ENCODE results near the gene COL16A1. TPM values are rescaled to one million over a fixed set of nuclear protein-coding genes. Genes with fewer than 3 reads are reported as not detected.

The COL16A1 gene
- total and polyA plus RNA-seq, 5 donors from 2014 or later: not detected

DNA sequence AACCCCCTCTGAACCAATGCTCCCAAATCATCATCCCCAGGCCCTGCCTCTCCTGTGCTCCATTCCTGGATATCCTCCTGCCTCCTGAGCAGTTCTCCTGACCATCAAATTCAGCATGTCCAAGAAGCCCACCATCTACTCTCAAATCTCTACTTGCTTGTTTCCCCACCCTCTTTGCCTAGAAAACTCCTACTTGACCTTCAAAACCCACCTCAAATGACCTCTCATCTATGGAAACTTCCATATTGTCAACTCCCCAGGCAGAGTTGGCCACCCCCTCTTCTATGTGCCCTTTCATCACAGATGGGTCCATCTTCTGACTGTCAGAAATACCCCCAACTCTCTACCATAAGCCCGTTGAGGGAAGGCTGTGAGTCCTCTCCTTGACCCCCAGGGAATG is 43.5 kb upstream of the COL16A1 start:
- peak overlapping the region in 1 of 3 donors; percentile 37 for H3K27ac Mint-ChIP-seq

DNA sequence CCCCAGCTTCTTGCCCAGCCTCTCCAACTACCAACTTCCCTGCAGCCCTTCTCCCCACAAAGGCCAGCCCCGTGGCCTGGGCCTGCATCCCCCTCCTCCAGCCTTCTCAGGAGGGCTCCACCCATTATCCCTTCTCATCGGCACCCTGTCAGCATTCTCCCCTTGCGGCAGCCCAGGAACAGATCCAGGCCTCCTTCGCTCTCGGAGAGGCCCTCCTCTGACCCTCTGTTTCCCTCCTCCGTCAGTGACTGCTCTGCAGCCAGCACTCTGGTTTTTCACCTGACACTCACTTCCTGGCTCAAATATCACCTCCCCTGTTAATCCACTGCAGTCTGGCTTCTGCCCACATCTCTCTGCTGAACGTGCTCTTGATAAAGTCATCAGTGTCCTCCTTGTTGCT is 42.9 kb upstream of the COL16A1 start:
- no peak for ATAC-seq (ENCODE audit: low read depth in 2 of 2)

More for the DNA sequence above, 43.5 kb upstream of the COL16A1 start:
- Mint-ChIP-seq H3K4me3 (peak overlapping the region in 1 of 4 donors; percentile 28), H3K27me3 (peaks cover 10% of the 10 kb centered on the region), H3K36me3 (no peaks in the 10 kb centered on the region), H3K4me1 (peaks cover 0 to 34% (median 14%) of the 10 kb centered on the region in 4 donors), H3K9me3 (no peaks in the 10 kb centered on the region)
- no peak overlapping the region for H3K4me3 ChIP-seq (ENCODE audit: low read depth, low read length)
- H3K9me3 ChIP-seq (ENCODE audit: control insufficient read depth in 2 of 2, low read length in 2 of 2): no peaks in the 10 kb centered on the region
- H3K27ac ChIP-seq (ENCODE audit: insufficient read depth, low read length, poor library complexity, severe bottlenecking): no peak overlapping the region
- no peak for ATAC-seq (ENCODE audit: low read depth in 2 of 2)
- no peaks in the 10 kb centered on the region for H3K4me1 ChIP-seq (ENCODE audit: control insufficient read depth, insufficient read depth, low read length, poor library complexity, severe bottlenecking)
- H3K27me3 ChIP-seq (ENCODE audit: control insufficient read depth, insufficient read depth, low read length): no peaks in the 10 kb centered on the region
- DNase-seq: no peak
- no peaks in the 10 kb centered on the region for H3K36me3 ChIP-seq (ENCODE audit: control insufficient read depth, insufficient read depth, low read length)

DNA sequence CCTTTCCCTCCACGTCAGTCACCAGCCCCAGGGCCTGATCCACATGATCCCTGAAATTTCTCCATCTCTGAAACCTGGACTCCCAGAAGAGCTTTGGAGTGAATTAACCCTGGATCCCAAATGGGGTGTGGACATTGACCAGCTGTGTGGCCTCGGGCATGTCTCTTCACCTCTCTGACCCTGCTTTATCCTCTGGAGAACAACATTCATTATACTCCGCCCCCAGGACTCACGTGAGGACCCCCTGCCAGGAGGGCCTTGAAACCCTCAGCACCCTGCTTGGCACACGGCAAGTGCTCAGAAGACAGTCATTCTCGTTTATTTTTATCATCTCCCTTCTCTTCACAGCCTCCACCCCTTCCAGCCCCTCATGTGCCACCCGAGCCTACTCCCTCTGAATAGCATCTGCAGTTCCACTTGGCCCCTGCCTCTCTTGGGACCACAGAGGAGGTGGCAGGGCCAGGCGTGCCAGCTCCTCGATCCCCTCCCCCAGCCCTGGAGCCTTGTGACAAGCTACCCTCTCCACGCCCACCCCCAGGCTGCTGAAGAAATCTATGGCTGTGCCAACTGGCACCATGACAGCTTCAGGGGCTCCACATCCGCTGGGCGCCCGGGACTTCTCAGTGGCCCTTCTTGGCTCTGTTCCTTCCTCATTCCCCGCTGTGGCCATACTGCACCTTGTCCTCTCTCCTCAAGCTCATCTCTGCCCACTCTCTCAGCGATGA is 42.3 kb upstream of the COL16A1 start:
- Histone ChIP-seq H3K4me3 (ENCODE audit: low read depth, low read length) (no peak overlapping the region), H3K27me3 (ENCODE audit: control insufficient read depth, insufficient read depth, low read length) (no peaks in the 10 kb centered on the region), H3K9me3 (ENCODE audit: control insufficient read depth in 2 of 2, low read length in 2 of 2) (no peaks in the 10 kb centered on the region), H3K4me1 (ENCODE audit: control insufficient read depth, insufficient read depth, low read length, poor library complexity, severe bottlenecking) (no peaks in the 10 kb centered on the region), H3K36me3 (ENCODE audit: control insufficient read depth, insufficient read depth, low read length) (no peaks in the 10 kb centered on the region), H3K27ac (ENCODE audit: insufficient read depth, low read length, poor library complexity, severe bottlenecking) (no peak overlapping the region)
- Mint-ChIP-seq H3K27me3 (peaks cover 10% of the 10 kb centered on the region), H3K36me3 (no peaks in the 10 kb centered on the region), H3K27ac (peak overlapping the region in 1 of 3 donors; percentile 78), H3K9me3 (no peaks in the 10 kb centered on the region), H3K4me3 (no peak overlapping the region), H3K4me1 (peaks cover 0 to 25% (median 11%) of the 10 kb centered on the region in 4 donors)
- ATAC-seq (ENCODE audit: low read depth in 2 of 2): no peak
- DNase-seq: no peak

More for the DNA sequence above, 42.9 kb upstream of the COL16A1 start:
- Mint-ChIP-seq H3K27ac (peak overlapping the region in 2 of 3 donors; percentile 37 to 65), H3K27me3 (peaks cover 10% of the 10 kb centered on the region), H3K36me3 (no peaks in the 10 kb centered on the region), H3K4me1 (peaks cover 0 to 29% (median 13%) of the 10 kb centered on the region in 4 donors), H3K9me3 (no peaks in the 10 kb centered on the region), H3K4me3 (no peak overlapping the region)
- Histone ChIP-seq H3K27me3 (ENCODE audit: control insufficient read depth, insufficient read depth, low read length) (no peaks in the 10 kb centered on the region), H3K4me1 (ENCODE audit: control insufficient read depth, insufficient read depth, low read length, poor library complexity, severe bottlenecking) (no peaks in the 10 kb centered on the region), H3K4me3 (ENCODE audit: low read depth, low read length) (no peak overlapping the region), H3K27ac (ENCODE audit: insufficient read depth, low read length, poor library complexity, severe bottlenecking) (no peak overlapping the region), H3K36me3 (ENCODE audit: control insufficient read depth, insufficient read depth, low read length) (no peaks in the 10 kb centered on the region), H3K9me3 (ENCODE audit: control insufficient read depth in 2 of 2, low read length in 2 of 2) (no peaks in the 10 kb centered on the region)
- DNase-seq: no peak

DNA sequence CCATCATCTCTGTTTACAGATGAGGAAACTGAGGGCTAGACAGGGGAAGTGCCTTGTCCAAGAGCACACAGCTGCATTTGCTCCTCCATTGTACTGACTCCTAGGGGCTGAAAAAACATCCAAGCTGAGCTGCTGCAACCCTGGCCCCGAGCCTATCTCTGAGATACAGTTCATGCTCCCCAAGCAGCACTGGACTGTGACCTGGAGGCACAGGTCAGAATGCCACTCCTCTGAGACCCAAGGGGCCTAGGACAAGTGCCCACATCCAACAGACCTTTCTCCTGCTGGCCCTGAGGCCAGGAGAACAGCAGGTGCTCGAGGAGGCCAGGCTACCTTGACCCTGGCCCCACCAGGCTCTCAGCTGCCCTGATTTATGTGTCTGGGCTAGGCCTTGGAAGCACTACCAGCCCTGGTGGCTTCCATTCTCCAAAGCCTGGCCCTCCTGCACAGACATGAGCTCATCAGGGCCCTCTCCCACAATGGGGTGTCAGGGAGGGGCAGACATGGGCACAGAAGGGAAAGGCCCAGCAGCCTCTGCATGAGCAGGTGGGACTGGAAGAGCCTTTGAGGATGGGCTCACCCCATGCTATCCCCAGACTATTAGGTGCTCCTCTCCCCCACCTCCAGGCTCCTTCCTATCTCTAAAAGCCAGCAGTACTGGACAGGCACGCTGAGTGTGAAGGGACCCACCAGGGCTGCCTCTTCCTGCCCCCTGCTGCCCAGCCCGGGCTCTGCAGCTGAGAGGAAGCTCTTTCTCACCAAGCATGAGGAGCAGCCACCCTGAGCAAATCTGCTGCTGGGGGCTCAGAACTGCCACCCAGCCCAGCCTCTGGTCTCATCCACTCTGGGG is 41.5 kb upstream of the COL16A1 start:
- no peaks in the 10 kb centered on the region for H3K9me3 Mint-ChIP-seq
- H3K27ac Mint-ChIP-seq: peak overlapping the region in 1 of 3 donors; percentile 36
- Histone ChIP-seq H3K4me3 (ENCODE audit: low read depth, low read length) (no peak overlapping the region), H3K9me3 (ENCODE audit: control insufficient read depth in 2 of 2, low read length in 2 of 2) (no peaks in the 10 kb centered on the region), H3K36me3 (ENCODE audit: control insufficient read depth, insufficient read depth, low read length) (no peaks in the 10 kb centered on the region), H3K4me1 (ENCODE audit: control insufficient read depth, insufficient read depth, low read length, poor library complexity, severe bottlenecking) (no peaks in the 10 kb centered on the region), H3K27ac (ENCODE audit: insufficient read depth, low read length, poor library complexity, severe bottlenecking) (no peak overlapping the region), H3K27me3 (ENCODE audit: control insufficient read depth, insufficient read depth, low read length) (no peaks in the 10 kb centered on the region)
- ATAC-seq (ENCODE audit: low read depth in 2 of 2) (peak; percentile 34 to 49), DNase-seq (peak in 2 of 3 donors; percentile 30 to 52)
- peaks cover 10% of the 10 kb centered on the region for H3K27me3 Mint-ChIP-seq
- H3K36me3 Mint-ChIP-seq: no peaks in the 10 kb centered on the region
- H3K4me1 Mint-ChIP-seq: peaks cover 0 to 21% (median 11%) of the 10 kb centered on the region in 4 donors
- no peak overlapping the region for H3K4me3 Mint-ChIP-seq

DNA sequence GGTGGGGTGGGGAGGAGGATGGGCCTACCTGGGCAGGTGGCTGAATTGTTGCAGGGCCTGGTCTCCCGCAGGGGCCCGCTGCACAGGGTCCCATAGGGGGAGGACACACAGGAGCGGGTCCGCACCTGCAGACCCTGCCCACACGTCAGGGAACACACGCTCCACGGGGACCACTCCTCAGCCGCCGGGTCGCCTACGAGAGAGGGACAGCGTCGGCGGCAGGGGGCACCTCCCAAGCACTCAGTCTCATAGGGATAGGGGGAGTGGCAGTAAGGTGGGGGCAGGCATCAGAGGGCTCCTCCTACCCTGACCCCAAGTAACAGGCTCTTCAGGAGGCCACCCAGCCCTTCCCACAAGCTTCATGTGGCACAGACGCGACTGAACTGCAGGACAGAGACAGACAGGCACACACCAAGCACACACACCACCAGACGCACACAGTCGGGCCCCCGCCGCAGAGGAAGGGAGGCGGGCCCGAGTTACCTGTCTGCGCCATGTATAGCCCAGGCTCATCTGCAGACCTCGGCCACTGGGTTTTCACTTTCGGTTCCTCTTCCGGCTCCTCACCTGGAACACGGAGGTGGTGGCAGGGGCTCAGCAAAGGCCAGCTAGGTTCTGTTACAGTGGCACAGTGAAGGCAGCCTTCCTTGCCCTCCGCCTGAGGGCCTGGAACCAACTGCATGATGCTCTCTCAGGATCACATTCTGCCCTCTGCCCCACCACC is 40.5 kb upstream of the COL16A1 start:
- H3K36me3 ChIP-seq (ENCODE audit: control insufficient read depth, insufficient read depth, low read length): no peaks in the 10 kb centered on the region
- DNase-seq: no peak
- H3K27ac ChIP-seq (ENCODE audit: insufficient read depth, low read length, poor library complexity, severe bottlenecking): no peak overlapping the region
- H3K4me1 ChIP-seq (ENCODE audit: control insufficient read depth, insufficient read depth, low read length, poor library complexity, severe bottlenecking): peaks cover 2% of the 10 kb centered on the region
- no peak overlapping the region for H3K4me3 ChIP-seq (ENCODE audit: low read depth, low read length)
- H3K4me1 Mint-ChIP-seq: peaks cover 0 to 26% (median 14%) of the 10 kb centered on the region in 4 donors
- H3K27ac Mint-ChIP-seq: no peak overlapping the region
- no peaks in the 10 kb centered on the region for H3K9me3 ChIP-seq (ENCODE audit: control insufficient read depth in 2 of 2, low read length in 2 of 2)
- peaks cover 10% of the 10 kb centered on the region for H3K27me3 Mint-ChIP-seq
- peak in 1 of 2 donors; percentile 32 for ATAC-seq (ENCODE audit: low read depth in 2 of 2)
- H3K9me3 Mint-ChIP-seq: no peaks in the 10 kb centered on the region
- no peaks in the 10 kb centered on the region for H3K27me3 ChIP-seq (ENCODE audit: control insufficient read depth, insufficient read depth, low read length)
- H3K36me3 Mint-ChIP-seq: no peaks in the 10 kb centered on the region
- H3K4me3 Mint-ChIP-seq: peak overlapping the region in 1 of 4 donors; percentile 24

DNA sequence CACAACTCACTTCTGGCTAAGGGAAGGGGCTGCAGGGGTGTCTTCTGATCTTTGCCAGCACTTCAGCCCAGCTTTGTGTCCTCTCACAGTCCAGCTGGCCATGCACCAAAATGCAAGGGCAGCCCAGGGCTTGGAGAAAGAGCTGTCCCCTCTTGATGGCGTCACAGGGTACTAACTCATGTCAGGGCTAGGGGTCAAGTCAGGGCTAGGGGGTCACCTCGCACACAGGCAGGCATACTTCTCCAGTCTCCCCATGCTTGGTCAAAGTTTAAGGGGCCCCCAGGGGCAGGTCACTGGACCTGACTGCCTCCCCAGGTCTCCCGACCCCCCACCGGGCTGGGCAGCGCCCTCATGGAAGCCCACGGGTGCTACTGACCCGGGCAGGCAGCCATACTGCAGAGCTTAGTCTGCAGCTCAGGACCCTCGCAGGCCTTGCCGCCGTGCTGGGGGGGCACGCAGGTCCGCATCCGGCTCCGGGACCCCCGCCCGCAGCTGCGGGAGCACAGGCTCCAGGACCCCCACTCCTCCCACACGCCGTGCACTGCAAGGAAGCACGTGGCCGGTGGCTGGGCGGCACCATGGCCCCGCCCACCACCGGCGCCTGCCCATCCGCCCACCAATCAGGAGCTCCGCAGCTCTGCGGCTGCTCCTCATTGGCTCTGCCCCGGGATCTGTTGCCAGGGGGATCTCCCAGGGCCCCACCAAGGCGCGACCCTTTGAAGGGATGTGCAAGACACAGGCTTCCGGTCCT is 38.8 kb upstream of the COL16A1 start:
- Mint-ChIP-seq H3K27ac (no peak overlapping the region), H3K9me3 (no peaks in the 10 kb centered on the region), H3K36me3 (no peaks in the 10 kb centered on the region), H3K4me1 (peaks cover 0 to 26% (median 16%) of the 10 kb centered on the region in 4 donors), H3K27me3 (peaks cover 3% of the 10 kb centered on the region), H3K4me3 (no peak overlapping the region)
- Histone ChIP-seq H3K27me3 (ENCODE audit: control insufficient read depth, insufficient read depth, low read length) (no peaks in the 10 kb centered on the region), H3K4me3 (ENCODE audit: low read depth, low read length) (no peak overlapping the region), H3K4me1 (ENCODE audit: control insufficient read depth, insufficient read depth, low read length, poor library complexity, severe bottlenecking) (peaks cover 2% of the 10 kb centered on the region), H3K36me3 (ENCODE audit: control insufficient read depth, insufficient read depth, low read length) (no peaks in the 10 kb centered on the region), H3K27ac (ENCODE audit: insufficient read depth, low read length, poor library complexity, severe bottlenecking) (no peak overlapping the region), H3K9me3 (ENCODE audit: control insufficient read depth in 2 of 2, low read length in 2 of 2) (no peaks in the 10 kb centered on the region)
- no peak for DNase-seq
- ATAC-seq (ENCODE audit: low read depth in 2 of 2): no peak

DNA sequence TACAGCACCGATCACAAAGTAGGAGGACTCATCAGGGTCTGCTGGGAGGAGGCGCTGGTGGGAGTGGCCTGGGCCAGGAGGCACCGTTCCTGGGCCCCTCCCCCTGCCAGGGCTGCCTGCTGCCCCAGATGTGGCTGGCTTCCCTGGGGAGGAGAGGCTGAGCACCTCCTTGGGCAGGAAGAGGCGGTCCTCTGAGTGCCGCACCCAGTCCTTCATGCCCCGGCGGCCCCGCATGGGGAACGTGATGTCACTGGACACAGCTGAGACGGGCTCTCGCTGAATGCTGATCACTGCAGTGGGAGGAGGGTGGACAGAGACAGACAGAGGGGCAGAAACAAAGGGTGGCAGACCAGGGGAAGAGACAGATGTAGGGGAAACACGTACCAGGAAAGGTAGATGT is 35.5 kb upstream of the COL16A1 start:
- no peaks in the 10 kb centered on the region for H3K9me3 ChIP-seq (ENCODE audit: control insufficient read depth in 2 of 2, low read length in 2 of 2)
- H3K9me3 Mint-ChIP-seq: no peaks in the 10 kb centered on the region
- peak in 1 of 3 donors; percentile 75 for DNase-seq
- H3K27me3 Mint-ChIP-seq: peaks cover 4% of the 10 kb centered on the region
- peak overlapping the region in 2 of 3 donors; percentile 39 to 79 for H3K27ac Mint-ChIP-seq
- ATAC-seq (ENCODE audit: low read depth in 2 of 2): peak; percentile 43 to 45
- peaks cover 2% of the 10 kb centered on the region for H3K4me1 ChIP-seq (ENCODE audit: control insufficient read depth, insufficient read depth, low read length, poor library complexity, severe bottlenecking)
- H3K36me3 ChIP-seq (ENCODE audit: control insufficient read depth, insufficient read depth, low read length): no peaks in the 10 kb centered on the region
- H3K27ac ChIP-seq (ENCODE audit: insufficient read depth, low read length, poor library complexity, severe bottlenecking): no peak overlapping the region
- peak overlapping the region in 2 of 4 donors; percentile 24 to 49 for H3K4me3 Mint-ChIP-seq
- peaks cover 0 to 20% (median 13%) of the 10 kb centered on the region in 4 donors for H3K4me1 Mint-ChIP-seq
- no peak overlapping the region for H3K4me3 ChIP-seq (ENCODE audit: low read depth, low read length)
- no peaks in the 10 kb centered on the region for H3K27me3 ChIP-seq (ENCODE audit: control insufficient read depth, insufficient read depth, low read length)
- H3K36me3 Mint-ChIP-seq: no peaks in the 10 kb centered on the region
